Measurements from ENCODE around the gene VPREB1.

VPREB1 gene

GRCh38 chr22:22244316-22245250 lies at the start of gene VPREB1:
TSS of gene VPREB1 (plus strand) at chr22:22244786. CDS start at chr22:22244814, 28 bp downstream.
- Histone ChIP-seq H3K9me3 (ENCODE audit: low read depth, low read length) (no peaks in the 10 kb centered on the region), H3K4me3 (no peak within 1 kb of the TSS), H3K9ac (ENCODE audit: insufficient read length) (no peak within 1 kb of the TSS), H3K36me3 (ENCODE audit: insufficient read depth, low read length) (no peaks in the 10 kb centered on the region), H3K27ac (no peak within 1 kb of the TSS)
- TF ChIP-seq FOXP2 (optimal IDR thresholded peaks at IDR 0.05; ENCODE audit: control extremely low read depth, extremely low read length, insufficient read depth) (no peak), POLR2AphosphoS5 (IDR thresholded peaks at IDR 0.05; ENCODE audit: borderline replicate concordance, low read depth, low read length) (no peak), EZH2 (IDR thresholded peaks at IDR 0.05) (no peak)
- DNase-seq (ENCODE audit: low read depth, low spot score): no peak

- H3K27ac ChIP-seq: no peak overlapping the region
- no peak overlapping the region for H3K4me3 ChIP-seq
- H3K9me3 ChIP-seq (ENCODE audit: low read depth, low read length): no peaks in the 10 kb centered on the region
- no peak for DNase-seq (ENCODE audit: low read depth, low spot score)
- no peak overlapping the region for H3K9ac ChIP-seq (ENCODE audit: insufficient read length)
- H3K36me3 ChIP-seq (ENCODE audit: insufficient read depth, low read length): no peaks in the 10 kb centered on the region
- no peak for TF ChIP-seq EZH2 (IDR thresholded peaks at IDR 0.05)
- no peak for TF ChIP-seq POLR2AphosphoS5 (IDR thresholded peaks at IDR 0.05; ENCODE audit: borderline replicate concordance, low read depth, low read length)
- no peak for TF ChIP-seq FOXP2 (optimal IDR thresholded peaks at IDR 0.05; ENCODE audit: control extremely low read depth, extremely low read length, insufficient read depth)
These were observed 49.7 kb upstream of the VPREB1 start for GRCh38 chr22:22194931-22195264.

- Histone ChIP-seq H3K27ac (no peak overlapping the region), H3K36me3 (ENCODE audit: insufficient read depth, low read length) (no peaks in the 10 kb centered on the region)
- TF ChIP-seq POLR2AphosphoS5 (IDR thresholded peaks at IDR 0.05; ENCODE audit: borderline replicate concordance, low read depth, low read length): no peak
- TF ChIP-seq EZH2 (IDR thresholded peaks at IDR 0.05): no peak
- no peak for TF ChIP-seq FOXP2 (optimal IDR thresholded peaks at IDR 0.05; ENCODE audit: control extremely low read depth, extremely low read length, insufficient read depth)
These were observed 49.1 kb upstream of the VPREB1 start for GRCh38 chr22:22195265-22196017.

GRCh38 chr22:22196018-22196533 lies 48.5 kb upstream of the VPREB1 start:
- Histone ChIP-seq H3K9ac (ENCODE audit: insufficient read length) (no peak overlapping the region), H3K27ac (no peak overlapping the region), H3K9me3 (ENCODE audit: low read depth, low read length) (no peaks in the 10 kb centered on the region), H3K36me3 (ENCODE audit: insufficient read depth, low read length) (no peaks in the 10 kb centered on the region), H3K4me3 (no peak overlapping the region)
- no peak for TF ChIP-seq POLR2AphosphoS5 (IDR thresholded peaks at IDR 0.05; ENCODE audit: borderline replicate concordance, low read depth, low read length)
- no peak for TF ChIP-seq EZH2 (IDR thresholded peaks at IDR 0.05)
- no peak for TF ChIP-seq FOXP2 (optimal IDR thresholded peaks at IDR 0.05; ENCODE audit: control extremely low read depth, extremely low read length, insufficient read depth)
- DNase-seq (ENCODE audit: low read depth, low spot score): no peak

More at GRCh38 chr22:22195265-22196017, 49.1 kb upstream of the VPREB1 start:
- Histone ChIP-seq H3K4me3 (no peak overlapping the region), H3K9ac (ENCODE audit: insufficient read length) (no peak overlapping the region), H3K9me3 (ENCODE audit: low read depth, low read length) (no peaks in the 10 kb centered on the region)
- no peak for DNase-seq (ENCODE audit: low read depth, low spot score)

- no peaks in the 10 kb centered on the region for H3K9me3 ChIP-seq (ENCODE audit: low read depth, low read length)
- H3K36me3 ChIP-seq (ENCODE audit: insufficient read depth, low read length): no peaks in the 10 kb centered on the region
- no peak for TF ChIP-seq EZH2 (IDR thresholded peaks at IDR 0.05)
- no peak overlapping the region for H3K27ac ChIP-seq
- no peak overlapping the region for H3K9ac ChIP-seq (ENCODE audit: insufficient read length)
- DNase-seq (ENCODE audit: low read depth, low spot score): no peak
- no peak overlapping the region for H3K4me3 ChIP-seq
These were observed 47.6 kb upstream of the VPREB1 start for GRCh38 chr22:22196833-22197477.

- no peak overlapping the region for H3K27ac ChIP-seq
- no peak for DNase-seq (ENCODE audit: low read depth, low spot score)
- H3K4me3 ChIP-seq: no peak overlapping the region
- H3K36me3 ChIP-seq (ENCODE audit: insufficient read depth, low read length): no peaks in the 10 kb centered on the region
- H3K9ac ChIP-seq (ENCODE audit: insufficient read length): no peak overlapping the region
- no peaks in the 10 kb centered on the region for H3K9me3 ChIP-seq (ENCODE audit: low read depth, low read length)
- TF ChIP-seq POLR2AphosphoS5 (IDR thresholded peaks at IDR 0.05; ENCODE audit: borderline replicate concordance, low read depth, low read length) (no peak), FOXP2 (optimal IDR thresholded peaks at IDR 0.05; ENCODE audit: control extremely low read depth, extremely low read length, insufficient read depth) (no peak), EZH2 (IDR thresholded peaks at IDR 0.05) (no peak)
These were observed 46.6 kb upstream of the VPREB1 start for GRCh38 chr22:22197993-22198402.

- Histone ChIP-seq H3K9ac (ENCODE audit: insufficient read length) (no peak overlapping the region), H3K27ac (no peak overlapping the region)
These were observed 45.8 kb upstream of the VPREB1 start for GRCh38 chr22:22198751-22199150.

GRCh38 chr22:22199634-22200033 lies 45.0 kb upstream of the VPREB1 start:
- Histone ChIP-seq H3K27ac (no peak overlapping the region), H3K4me3 (no peak overlapping the region), H3K36me3 (ENCODE audit: insufficient read depth, low read length) (no peaks in the 10 kb centered on the region), H3K9ac (ENCODE audit: insufficient read length) (no peak overlapping the region), H3K9me3 (ENCODE audit: low read depth, low read length) (no peaks in the 10 kb centered on the region)
- no peak for DNase-seq (ENCODE audit: low read depth, low spot score)
- TF ChIP-seq EZH2 (IDR thresholded peaks at IDR 0.05): no peak

More at GRCh38 chr22:22198751-22199150, 45.8 kb upstream of the VPREB1 start:
- Histone ChIP-seq H3K4me3 (no peak overlapping the region), H3K9me3 (ENCODE audit: low read depth, low read length) (no peaks in the 10 kb centered on the region), H3K36me3 (ENCODE audit: insufficient read depth, low read length) (no peaks in the 10 kb centered on the region)
- TF ChIP-seq FOXP2 (optimal IDR thresholded peaks at IDR 0.05; ENCODE audit: control extremely low read depth, extremely low read length, insufficient read depth) (no peak), POLR2AphosphoS5 (IDR thresholded peaks at IDR 0.05; ENCODE audit: borderline replicate concordance, low read depth, low read length) (no peak)
- DNase-seq (ENCODE audit: low read depth, low spot score): no peak

All from SK-N-MC (cell line).